ENCODE measurements around the gene ICOSLG.
A peak's percentile ranks its signal among the peaks of the same experiment; 100 is the strongest.
"Not testable (repeated sequence)": the region's sequence is repeated elsewhere in the genome, so short reads cannot be mapped to it uniquely, and the experiment has no call there.

Gene ICOSLG

DNA sequence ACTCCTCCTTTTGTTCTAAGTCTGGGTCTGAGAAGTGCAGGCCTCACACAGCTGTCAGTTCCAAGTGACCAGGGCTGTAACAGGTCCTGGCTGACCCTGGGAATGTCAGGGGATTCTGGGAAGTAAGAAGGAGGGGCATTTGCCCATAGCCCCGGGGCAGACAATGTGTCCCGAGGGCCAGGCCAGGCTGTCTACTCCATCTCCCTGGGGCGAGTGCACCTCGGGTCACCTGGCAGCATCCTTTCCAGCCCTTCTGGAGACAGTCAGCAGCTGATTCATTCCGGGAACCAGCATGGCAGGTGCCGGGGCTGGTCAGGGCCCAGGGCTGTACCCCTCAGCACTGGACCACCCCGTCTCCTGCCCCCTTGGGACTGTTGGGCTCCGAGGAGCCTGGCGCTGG lies 13.1 kb downstream of the ICOSLG start:
- H3K4me1 ChIP-seq; H3K9me3 ChIP-seq (replicated peaks in 1 of 11); H3K27me3 ChIP-seq; H3K36me3 ChIP-seq; H3K27ac ChIP-seq; H3K4me2 ChIP-seq; H3K9ac ChIP-seq; H3K4me3 ChIP-seq; H4K20me1 ChIP-seq: not testable (repeated sequence)

- not testable (repeated sequence) for H3K9me3 ChIP-seq (replicated peaks in 1 of 11); H3K9ac ChIP-seq; H3K4me1 ChIP-seq; H4K20me1 ChIP-seq; H3K36me3 ChIP-seq; H3K4me2 ChIP-seq; H3K27ac ChIP-seq; H3K4me3 ChIP-seq; H3K27me3 ChIP-seq
These were observed 15.1 kb downstream of the ICOSLG start for GRCh38 chr21:44225605-44226004.

DNA sequence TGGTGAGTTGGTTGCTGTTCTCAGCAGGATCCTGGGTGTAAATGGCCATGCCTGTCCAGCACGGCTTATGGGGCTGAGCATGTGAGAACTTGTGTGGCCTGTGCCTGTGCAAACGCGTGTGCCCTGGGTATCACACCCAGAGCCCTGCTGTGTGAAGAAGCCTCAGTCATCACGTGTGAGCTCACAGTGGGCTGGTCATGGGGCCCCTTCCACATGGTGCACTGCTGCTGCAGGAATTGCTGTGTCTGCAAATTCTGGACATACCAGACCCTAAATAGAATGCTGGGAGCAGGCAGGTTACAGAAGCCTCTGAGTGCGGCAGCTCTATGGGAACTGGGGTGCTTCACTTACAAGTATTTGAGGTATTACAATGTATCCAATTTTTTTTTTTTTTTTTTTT lies 17.4 kb downstream of the ICOSLG start:
- H3K9ac ChIP-seq; H3K27ac ChIP-seq; H4K20me1 ChIP-seq; H3K4me2 ChIP-seq; H3K4me3 ChIP-seq; H3K4me1 ChIP-seq; H3K9me3 ChIP-seq (replicated peaks in 1 of 11); H3K36me3 ChIP-seq; H3K27me3 ChIP-seq: not testable (repeated sequence)

GRCh38 chr21:44220674-44221073 lies 20.1 kb downstream of the ICOSLG start:
- not testable (repeated sequence) for H3K36me3 ChIP-seq; H3K4me2 ChIP-seq; H4K20me1 ChIP-seq; H3K4me3 ChIP-seq; H3K27ac ChIP-seq; H3K27me3 ChIP-seq; H3K9ac ChIP-seq; H3K4me1 ChIP-seq; H3K9me3 ChIP-seq (replicated peaks in 1 of 11)

DNA sequence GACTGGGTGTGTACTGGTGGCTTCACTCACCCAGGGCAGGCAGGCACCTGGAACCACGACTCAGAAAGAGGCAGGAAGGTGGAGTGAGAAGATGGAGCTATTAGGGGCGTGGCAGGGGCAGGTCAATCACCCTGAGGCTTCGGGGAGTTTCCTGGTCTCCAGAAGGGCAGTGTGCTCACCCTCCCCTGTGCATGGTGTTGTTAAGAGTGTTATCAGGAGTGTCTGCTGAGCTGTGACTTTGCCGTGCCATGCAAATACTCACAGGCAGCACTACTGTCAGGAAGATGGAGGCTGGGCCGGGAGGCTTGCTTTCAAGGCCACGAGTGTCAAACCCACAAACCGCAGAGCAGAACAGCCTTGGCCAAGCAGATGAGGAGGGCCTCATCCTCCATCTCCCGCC lies 22.3 kb downstream of the ICOSLG start:
- H3K27me3 ChIP-seq; H3K4me3 ChIP-seq; H3K27ac ChIP-seq; H3K4me2 ChIP-seq; H3K4me1 ChIP-seq; H3K9ac ChIP-seq; H4K20me1 ChIP-seq; H3K36me3 ChIP-seq; H3K9me3 ChIP-seq (replicated peaks in 1 of 11): not testable (repeated sequence)

- H3K36me3 ChIP-seq; H3K9me3 ChIP-seq (replicated peaks in 1 of 11); H3K27me3 ChIP-seq; H3K9ac ChIP-seq; H3K4me3 ChIP-seq; H3K4me2 ChIP-seq; H3K27ac ChIP-seq; H3K4me1 ChIP-seq; H4K20me1 ChIP-seq: not testable (repeated sequence)
These were observed 28.8 kb downstream of the ICOSLG start for GRCh38 chr21:44211978-44212377.

GRCh38 chr21:44211574-44211973 lies 29.2 kb downstream of the ICOSLG start:
- not testable (repeated sequence) for H3K9me3 ChIP-seq (replicated peaks in 1 of 11); H3K4me3 ChIP-seq; H3K27me3 ChIP-seq; H3K4me1 ChIP-seq; H3K36me3 ChIP-seq; H3K27ac ChIP-seq; H3K4me2 ChIP-seq; H3K9ac ChIP-seq; H4K20me1 ChIP-seq

DNA sequence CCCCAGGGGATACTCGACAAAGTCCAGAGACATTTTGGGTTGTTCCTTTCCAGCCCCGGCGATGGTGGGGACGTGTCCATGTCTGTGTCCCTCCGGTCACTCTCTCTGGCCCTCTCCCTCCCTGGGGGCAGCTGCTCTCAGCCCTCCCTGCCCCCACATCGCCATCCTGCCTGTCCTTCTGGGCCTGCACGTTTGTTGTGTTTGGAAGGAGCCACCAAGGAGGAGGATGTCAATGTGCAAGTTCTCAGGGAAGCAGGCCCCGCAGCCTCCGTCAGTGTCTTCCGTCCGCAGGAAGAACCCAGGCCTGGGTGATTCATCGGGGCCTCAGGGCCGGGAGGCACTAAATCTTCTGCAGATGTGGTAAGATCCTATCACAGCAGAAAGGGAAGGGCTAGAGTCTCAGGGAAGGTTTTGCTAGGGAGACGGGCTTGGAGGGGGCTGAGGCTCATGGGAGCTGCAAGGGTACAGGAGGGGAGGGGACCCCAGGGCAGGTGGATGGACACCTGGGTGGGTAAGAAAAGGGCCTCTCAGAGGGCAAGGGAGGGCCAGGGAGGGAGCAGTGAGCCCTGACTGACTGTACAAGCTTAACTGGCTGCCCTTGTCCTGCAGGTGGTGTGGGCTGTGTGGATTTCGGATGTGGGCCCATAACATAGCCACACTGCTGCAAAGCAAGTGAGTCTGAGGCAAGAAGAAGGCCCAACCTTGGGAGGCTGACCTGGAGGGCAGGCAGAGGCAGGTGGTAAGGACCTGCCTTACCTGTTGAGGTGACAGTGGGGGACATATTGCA lies 32.7 kb downstream of the ICOSLG start:
- not testable (repeated sequence) for H3K36me3 ChIP-seq; H3K4me1 ChIP-seq; H3K9me3 ChIP-seq (replicated peaks in 1 of 11); H3K4me3 ChIP-seq; H4K20me1 ChIP-seq; H3K27me3 ChIP-seq
- H3K9ac ChIP-seq: peak overlapping the region in 4 of 11 experiments; percentile 53 to 58 (median 54); a peak in 5 of 22 replicates
- peak overlapping the region in 7 of 11 experiments; percentile 53 to 76 (median 69); a peak in 13 of 22 replicates for H3K27ac ChIP-seq
- H3K4me2 ChIP-seq: peak overlapping the region in 10 of 11 experiments; percentile 39 to 64 (median 52); a peak in 9 of 22 replicates

- H3K4me2 ChIP-seq; H3K9ac ChIP-seq; H3K4me3 ChIP-seq; H3K9me3 ChIP-seq (replicated peaks in 1 of 11); H3K27me3 ChIP-seq; H3K4me1 ChIP-seq; H3K27ac ChIP-seq; H3K36me3 ChIP-seq; H4K20me1 ChIP-seq: not testable (repeated sequence)
These were observed 33.8 kb downstream of the ICOSLG start for GRCh38 chr21:44206698-44207676.

DNA sequence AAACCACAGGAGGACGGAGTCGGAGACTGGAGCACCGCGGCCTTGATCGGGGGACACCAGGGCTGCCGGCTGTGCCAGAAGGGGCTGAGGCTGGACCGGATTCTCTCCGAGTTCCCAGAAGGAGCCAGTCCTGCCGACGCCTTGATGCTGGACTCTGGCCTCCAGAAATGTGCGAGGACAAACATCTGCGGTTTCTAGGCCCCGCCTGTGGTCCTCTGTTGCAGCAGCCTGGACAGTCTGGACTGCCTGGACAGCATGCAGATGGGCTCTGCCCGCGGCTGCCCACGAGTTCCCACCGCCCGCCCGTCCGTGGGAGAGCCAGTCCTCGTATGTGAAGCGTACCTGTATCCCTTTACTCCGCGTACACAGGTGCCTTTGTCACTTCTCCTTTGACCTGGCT lies 34.6 kb downstream of the ICOSLG start:
- not testable (repeated sequence) for H3K27ac ChIP-seq; H3K9me3 ChIP-seq (replicated peaks in 1 of 11); H3K36me3 ChIP-seq; H3K4me1 ChIP-seq; H3K27me3 ChIP-seq; H3K9ac ChIP-seq; H3K4me3 ChIP-seq; H3K4me2 ChIP-seq; H4K20me1 ChIP-seq

DNA sequence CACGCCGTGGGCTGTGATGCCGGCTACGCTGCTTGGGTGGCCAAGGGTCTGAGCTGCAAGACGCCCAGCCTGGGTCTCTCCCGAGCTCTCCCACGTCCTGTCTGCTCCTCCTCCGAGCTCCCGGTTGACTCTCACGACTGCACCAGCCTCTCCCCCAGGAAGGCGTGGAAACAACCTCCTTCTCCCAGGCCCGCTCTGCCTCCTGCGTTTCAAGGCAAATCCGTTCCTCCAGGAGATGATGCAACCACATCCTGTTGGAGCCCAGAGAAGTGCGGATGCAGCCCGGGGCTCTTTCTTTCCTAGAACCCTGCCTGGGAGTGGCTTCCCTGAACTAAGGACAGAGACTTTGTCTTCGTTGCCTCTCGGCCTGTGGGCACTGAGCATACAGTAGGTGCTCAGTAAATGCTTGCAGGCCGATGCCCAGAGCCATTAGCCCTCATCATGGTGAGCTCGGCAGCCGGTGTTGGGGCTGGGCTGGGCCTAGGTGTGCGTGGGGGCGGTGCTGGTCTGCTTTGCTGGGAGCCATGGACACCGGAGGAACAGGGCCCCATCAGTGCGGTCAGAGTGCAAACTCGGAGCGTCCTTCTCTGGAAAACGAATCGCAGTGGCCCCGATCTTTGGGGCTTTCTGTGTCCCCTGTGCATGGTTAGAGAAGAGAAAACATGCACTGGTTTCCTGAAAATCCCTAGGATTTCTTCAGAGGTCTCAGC lies 38.0 kb downstream of the ICOSLG start:
- H3K4me3 ChIP-seq; H3K36me3 ChIP-seq; H3K9ac ChIP-seq; H3K27me3 ChIP-seq; H3K4me2 ChIP-seq; H3K27ac ChIP-seq; H3K9me3 ChIP-seq (replicated peaks in 1 of 11); H4K20me1 ChIP-seq: not testable (repeated sequence)
- H3K4me1 ChIP-seq: peaks cover 0 to 14% (median 5%) of the 10 kb centered on the region in 10 experiments; a peak in 8 of 20 replicates

DNA sequence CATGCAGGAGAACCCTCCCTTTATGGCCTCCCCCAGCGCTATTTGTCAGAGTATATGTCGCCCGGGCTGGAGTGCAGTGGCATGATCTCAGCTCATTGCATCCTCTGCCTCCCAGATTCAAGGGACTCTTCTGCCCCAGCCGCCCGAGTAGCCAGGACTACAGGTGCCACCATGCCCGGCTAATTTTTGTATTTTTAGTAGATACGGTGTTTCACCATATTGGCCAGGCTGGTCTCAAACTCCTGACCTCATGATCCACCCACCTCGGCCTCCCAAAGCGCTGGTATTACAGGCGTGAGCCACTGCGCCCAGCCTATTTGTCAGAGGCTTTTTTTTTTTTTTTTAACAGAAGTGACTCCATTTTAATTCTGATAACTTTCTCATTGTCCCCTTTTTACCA lies 40.7 kb downstream of the ICOSLG start:
- H3K27ac ChIP-seq; H3K9me3 ChIP-seq (replicated peaks in 1 of 11); H4K20me1 ChIP-seq; H3K27me3 ChIP-seq; H3K9ac ChIP-seq; H3K36me3 ChIP-seq; H3K4me3 ChIP-seq: not testable (repeated sequence)
- Histone ChIP-seq H3K4me1 (peaks cover 7 to 21% (median 15%) of the 10 kb centered on the region in 10 experiments; a peak in 18 of 20 replicates), H3K4me2 (peak overlapping the region in 4 of 11 experiments; percentile 2 to 37 (median 26); a peak in 2 of 22 replicates)
